OCI-LY1 (cell line): ENCODE measurements around the gene WDR43.

ENCODE experiments used
- H2AFZ ChIP-seq: fragments of 200-600 bp; sonication (generic), shearing (Covaris generic); 2 replicates; pipeline ENCODE4 v1.6.0; 2014; ENCODE audit warnings: antibody characterized with exemption, mild to moderate bottlenecking, low read length
- H3F3A ChIP-seq: fragments of 200-600 bp; sonication (generic), shearing (Covaris generic); 2 replicates; pipeline ENCODE4 v1.6.0; 2014; ENCODE audit warnings: mild to moderate bottlenecking, antibody characterized with exemption, low read length, moderate library complexity; ENCODE audit not compliant: insufficient read depth
- H3K27ac ChIP-seq: fragments of 200-600 bp; sonication (generic); 2 replicates; pipeline ENCODE4 v1.5.1; 2014; ENCODE audit warnings: low read length, mixed run types, mild to moderate bottlenecking, low read depth; ENCODE audit not compliant: poor library complexity, severe bottlenecking
- H3K27me3 ChIP-seq: fragments of 200-600 bp; sonication (generic); 2 replicates; pipeline ENCODE4 v1.6.0; 2014; ENCODE audit warnings: antibody characterized with exemption, mild to moderate bottlenecking, low read length, moderate library complexity; ENCODE audit not compliant: insufficient read depth
- H3K36me3 ChIP-seq: fragments of 200-600 bp; sonication (generic); 2 replicates; pipeline ENCODE4 v1.6.1; 2014; ENCODE audit warnings: mild to moderate bottlenecking, antibody characterized with exemption, low read length, moderate library complexity, mixed read lengths; ENCODE audit not compliant: insufficient read depth
- H3K4me1 ChIP-seq: fragments of 200-600 bp; sonication (generic); 2 replicates; pipeline ENCODE4 v1.5.1; 2014; ENCODE audit warnings: mild to moderate bottlenecking, low read length, moderate library complexity; ENCODE audit not compliant: insufficient read depth, severe bottlenecking
- H3K4me2 ChIP-seq: fragments of 200-600 bp; sonication (generic), shearing (Covaris generic); 2 replicates; pipeline ENCODE4 v1.6.1; 2014; ENCODE audit warnings: low read length
- H3K4me3 ChIP-seq: fragments of 200-600 bp; sonication (generic); 2 replicates; pipeline ENCODE4 v1.5.1; 2014; ENCODE audit warnings: low read length, low read depth, mild to moderate bottlenecking, mixed read lengths; ENCODE audit not compliant: poor library complexity, severe bottlenecking
- H3K79me2 ChIP-seq: fragments of 200-600 bp; shearing (Covaris generic); 2 replicates; pipeline ENCODE4 v1.6.1; 2016; ENCODE audit warnings: mixed run types, low read length, mixed read lengths; ENCODE audit not compliant: insufficient read depth
- H3K9ac ChIP-seq: fragments of 200-600 bp; sonication (generic), shearing (Covaris generic); 2 replicates; pipeline ENCODE4 v1.6.1; 2014; ENCODE audit warnings: mild to moderate bottlenecking, low read length, mixed read lengths
- H3K9me2 ChIP-seq: fragments of 200-600 bp; sonication (generic), shearing (Covaris generic); 2 replicates; pipeline ENCODE4 v1.6.1; 2014; ENCODE audit warnings: low read depth, mild to moderate bottlenecking, low read length, mixed read lengths
- H3K9me3 ChIP-seq: fragments of 200-600 bp; shearing (Covaris generic); 2 replicates; pipeline ENCODE4 v1.6.1; 2014; ENCODE audit warnings: low read length, mixed read lengths
- H4K20me1 ChIP-seq: fragments of 200-600 bp; sonication (generic), shearing (Covaris generic); 2 replicates; pipeline ENCODE4 v1.6.0; 2016; ENCODE audit warnings: mild to moderate bottlenecking, low read length; ENCODE audit not compliant: insufficient read depth
- CTCF ChIP-seq: fragments of 200-600 bp; sonication (generic), shearing (Covaris generic); IDR thresholded peaks from 2 replicates; pipeline ENCODE4 v1.5.1; 2017; ENCODE audit warnings: mild to moderate bottlenecking, antibody characterized with exemption, low read length, moderate library complexity, mixed read lengths
- EZH2 ChIP-seq: fragments of 200-600 bp; sonication (generic), shearing (Covaris generic); IDR thresholded peaks from 2 replicates; pipeline ENCODE4 v1.8.0; 2017; ENCODE audit warnings: borderline replicate concordance, mixed run types, mild to moderate bottlenecking, antibody characterized with exemption, low read length, moderate library complexity, mixed read lengths

Gene WDR43

GRCh38 chr2:28934769-28935168 lies 40.3 kb downstream of the WDR43 start:
- TF ChIP-seq CTCF (no peak), EZH2 (no peak)
- H3K36me3 ChIP-seq: peaks cover 99% of the 10 kb centered on the region
- H3K9ac ChIP-seq: no peak overlapping the region
- H4K20me1 ChIP-seq: no peaks in the 10 kb centered on the region
- H3K27ac ChIP-seq: no peak overlapping the region
- no peaks in the 10 kb centered on the region for H3K9me2 ChIP-seq
- no peaks in the 10 kb centered on the region for H3K27me3 ChIP-seq
- no peaks in the 10 kb centered on the region for H3K9me3 ChIP-seq
- H2AFZ ChIP-seq: no peak overlapping the region
- H3K4me3 ChIP-seq: no peak overlapping the region
- H3F3A ChIP-seq: no peaks in the 10 kb centered on the region
- no peaks in the 10 kb centered on the region for H3K4me1 ChIP-seq
- H3K4me2 ChIP-seq: no peak overlapping the region
- H3K79me2 ChIP-seq: no peaks in the 10 kb centered on the region

GRCh38 chr2:28941008-28941407 lies 46.5 kb downstream of the WDR43 start:
- Histone ChIP-seq H3K4me2 (no peak overlapping the region), H3K9me3 (no peaks in the 10 kb centered on the region), H2AFZ (no peak overlapping the region), H3K27me3 (no peaks in the 10 kb centered on the region), H3K27ac (no peak overlapping the region), H3K4me1 (no peaks in the 10 kb centered on the region), H3K36me3 (peaks cover 96% of the 10 kb centered on the region), H3F3A (no peaks in the 10 kb centered on the region), H3K9me2 (no peaks in the 10 kb centered on the region), H4K20me1 (no peaks in the 10 kb centered on the region), H3K4me3 (no peak overlapping the region), H3K79me2 (no peaks in the 10 kb centered on the region), H3K9ac (no peak overlapping the region)
- TF ChIP-seq EZH2 (no peak), CTCF (no peak)

- Histone ChIP-seq H2AFZ (no peak overlapping the region), H3K9me2 (no peaks in the 10 kb centered on the region), H3K27ac (no peak overlapping the region), H3K4me1 (no peaks in the 10 kb centered on the region), H3K27me3 (no peaks in the 10 kb centered on the region), H3K36me3 (peaks cover 91% of the 10 kb centered on the region), H3K79me2 (no peaks in the 10 kb centered on the region), H3K9ac (no peak overlapping the region), H3K9me3 (no peaks in the 10 kb centered on the region; the same call in 1 of the 2 replicates), H3K4me3 (no peak overlapping the region), H4K20me1 (no peaks in the 10 kb centered on the region), H3K4me2 (no peak overlapping the region), H3F3A (no peaks in the 10 kb centered on the region)
- TF ChIP-seq EZH2 (no peak), CTCF (no peak)
These were observed 50.2 kb downstream of the WDR43 start for GRCh38 chr2:28944535-28945248.
